ENCODE measurements around the gene GALNT2.

The GALNT2 gene

DNA sequence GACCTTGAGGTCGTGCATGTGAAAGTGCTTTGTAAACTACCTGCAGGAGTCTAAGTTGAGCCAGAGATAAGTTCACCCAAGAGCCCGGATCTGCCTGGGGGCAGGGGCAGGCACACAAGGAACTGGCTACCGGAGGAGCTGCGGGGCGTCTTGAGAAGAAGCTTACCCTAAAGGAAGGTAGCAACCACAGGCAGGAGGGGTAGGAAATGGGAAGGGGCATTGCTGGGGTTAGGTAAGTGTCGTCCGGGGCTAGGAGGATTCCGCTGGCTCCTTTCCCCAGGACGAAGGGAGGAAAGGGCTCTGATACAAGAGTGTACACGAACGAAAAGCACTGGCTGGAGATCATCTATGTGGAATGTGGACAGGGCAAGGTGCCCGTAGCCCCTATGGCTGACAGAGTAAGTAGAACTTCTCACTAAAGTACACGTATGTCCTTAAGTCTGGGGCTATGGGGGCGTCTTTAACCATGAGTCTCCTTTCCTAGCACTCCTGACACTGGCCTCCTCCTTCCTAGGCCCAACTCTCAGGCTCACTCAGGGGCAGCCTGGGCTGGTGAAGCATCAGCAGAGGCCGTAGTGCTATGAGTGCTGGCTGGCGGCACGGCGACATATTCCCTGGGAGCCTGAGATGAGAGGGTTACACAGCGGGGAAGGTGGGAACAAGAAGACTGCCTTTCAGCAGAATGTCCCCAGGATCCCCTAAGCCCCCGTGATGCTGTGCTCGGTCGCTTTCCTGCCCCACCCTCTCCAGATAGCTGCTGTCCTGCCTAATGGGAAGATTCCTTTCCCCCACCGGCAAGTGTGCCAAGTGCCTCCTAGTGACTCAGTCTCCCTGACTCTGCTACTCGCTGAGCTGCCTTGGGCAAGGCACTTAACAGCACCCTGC lies 9.1 kb upstream of the GALNT2 start:
- TF ChIP-seq, protein P1, sequence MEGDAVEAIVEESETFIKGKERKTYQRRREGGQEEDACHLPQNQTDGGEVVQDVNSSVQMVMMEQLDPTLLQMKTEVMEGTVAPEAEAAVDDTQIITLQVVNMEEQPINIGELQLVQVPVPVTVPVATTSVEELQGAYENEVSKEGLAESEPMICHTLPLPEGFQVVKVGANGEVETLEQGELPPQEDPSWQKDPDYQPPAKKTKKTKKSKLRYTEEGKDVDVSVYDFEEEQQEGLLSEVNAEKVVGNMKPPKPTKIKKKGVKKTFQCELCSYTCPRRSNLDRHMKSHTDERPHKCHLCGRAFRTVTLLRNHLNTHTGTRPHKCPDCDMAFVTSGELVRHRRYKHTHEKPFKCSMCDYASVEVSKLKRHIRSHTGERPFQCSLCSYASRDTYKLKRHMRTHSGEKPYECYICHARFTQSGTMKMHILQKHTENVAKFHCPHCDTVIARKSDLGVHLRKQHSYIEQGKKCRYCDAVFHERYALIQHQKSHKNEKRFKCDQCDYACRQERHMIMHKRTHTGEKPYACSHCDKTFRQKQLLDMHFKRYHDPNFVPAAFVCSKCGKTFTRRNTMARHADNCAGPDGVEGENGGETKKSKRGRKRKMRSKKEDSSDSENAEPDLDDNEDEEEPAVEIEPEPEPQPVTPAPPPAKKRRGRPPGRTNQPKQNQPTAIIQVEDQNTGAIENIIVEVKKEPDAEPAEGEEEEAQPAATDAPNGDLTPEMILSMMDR (IDR thresholded peaks at IDR 0.05; ENCODE audit: control insufficient read depth, extremely low read depth, insufficient read depth), result no peak
- no peak for DNase-seq (ENCODE audit: low read depth)
- H3K4me3 ChIP-seq (ENCODE audit: low read depth, low read length), result no peak overlapping the region

DNA sequence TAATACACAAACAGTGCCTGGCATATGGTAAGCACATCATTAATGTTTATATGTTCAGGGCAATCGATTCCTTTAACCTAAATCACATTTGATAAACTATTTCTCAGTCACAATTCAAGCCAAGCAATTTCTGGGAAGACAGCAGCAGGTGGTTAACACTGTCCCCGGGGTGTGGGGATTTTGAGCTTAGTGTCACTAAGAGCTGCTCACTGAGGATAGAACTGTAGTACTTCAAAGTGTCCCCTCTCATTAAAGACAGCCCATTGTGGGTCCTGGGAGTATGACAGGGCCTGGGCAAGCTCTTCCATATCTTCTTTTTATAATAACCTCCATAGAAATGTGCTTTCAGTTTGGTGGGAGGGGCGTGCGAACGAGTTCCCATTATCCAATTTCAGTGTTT lies 8.4 kb upstream of the GALNT2 start:
- H3K4me3 ChIP-seq (ENCODE audit: low read depth, low read length), result no peak overlapping the region
- TF ChIP-seq, protein P1 (IDR thresholded peaks at IDR 0.05; ENCODE audit: control insufficient read depth, extremely low read depth, insufficient read depth), result no peak

DNA sequence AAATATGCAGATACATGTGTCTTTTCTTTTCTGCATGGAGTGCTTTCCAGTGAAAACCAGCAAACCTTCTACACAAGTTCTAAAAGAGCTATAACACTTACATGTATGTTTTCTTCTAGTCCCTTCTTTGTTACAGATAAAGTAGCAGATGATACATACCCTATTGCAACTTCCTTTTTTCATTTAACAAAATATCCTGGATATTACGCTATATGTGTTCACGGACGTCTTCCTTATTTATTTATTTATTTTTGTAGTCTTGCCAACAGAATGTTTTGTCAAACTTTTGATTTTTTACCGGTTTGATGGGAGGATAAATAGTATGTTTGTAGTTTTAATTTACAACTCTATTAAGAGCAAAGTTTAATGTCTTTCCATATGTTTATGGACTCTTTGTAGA lies 5.2 kb upstream of the GALNT2 start:
- H3K4me3 ChIP-seq (ENCODE audit: low read depth, low read length), result no peak overlapping the region
- TF ChIP-seq, protein P1 (IDR thresholded peaks at IDR 0.05; ENCODE audit: control insufficient read depth, extremely low read depth, insufficient read depth), result no peak
- DNase-seq (ENCODE audit: low read depth), result no peak

More for the DNA sequence above, 8.4 kb upstream of the GALNT2 start:
- DNase-seq (ENCODE audit: low read depth), result no peak

DNA sequence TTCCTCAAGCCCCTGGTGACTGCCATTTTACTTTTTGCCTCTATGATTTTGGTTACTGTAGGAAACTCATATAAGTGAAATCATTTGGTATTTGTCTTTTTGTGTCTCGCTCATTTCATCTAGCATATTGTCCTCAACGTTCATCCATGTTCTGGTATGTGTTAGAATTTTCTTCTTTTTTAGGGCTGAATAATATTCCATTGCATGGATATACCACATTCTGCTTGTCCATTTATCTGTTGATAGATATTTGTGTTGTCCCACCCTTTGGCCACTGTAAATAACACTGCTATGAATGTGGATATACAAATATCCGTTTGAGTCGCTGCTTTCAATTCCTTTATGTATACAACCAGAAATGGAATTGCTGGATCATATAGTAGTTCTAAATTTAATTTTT lies 4.5 kb upstream of the GALNT2 start:
- no peak for DNase-seq (ENCODE audit: low read depth)
- TF ChIP-seq, protein P1 (IDR thresholded peaks at IDR 0.05; ENCODE audit: control insufficient read depth, extremely low read depth, insufficient read depth), result no peak
- H3K4me3 ChIP-seq (ENCODE audit: low read depth, low read length), result no peak overlapping the region

DNA sequence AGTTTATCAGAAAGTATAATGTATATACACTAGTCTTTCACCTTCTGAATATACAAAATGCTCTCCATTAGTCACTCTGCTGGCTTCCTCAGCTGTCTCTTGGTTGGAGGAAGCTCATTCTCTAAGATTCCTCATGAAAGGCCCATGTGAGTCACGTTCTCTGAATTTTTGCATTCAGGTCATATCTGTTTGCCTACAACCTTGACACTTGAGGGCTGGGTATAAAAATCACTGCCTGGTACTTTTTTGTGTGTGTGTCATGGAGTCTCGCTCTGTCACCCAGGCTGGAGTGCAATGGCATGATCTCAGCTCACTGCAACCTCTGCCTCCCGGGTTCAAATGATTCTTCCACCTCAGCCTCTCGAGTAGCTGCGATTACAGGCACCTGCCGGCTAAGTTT lies 2.8 kb upstream of the GALNT2 start:
- TF ChIP-seq, protein P1 (IDR thresholded peaks at IDR 0.05; ENCODE audit: control insufficient read depth, extremely low read depth, insufficient read depth), result no peak
- no peak for DNase-seq (ENCODE audit: low read depth)
- no peak overlapping the region for H3K4me3 ChIP-seq (ENCODE audit: low read depth, low read length)

DNA sequence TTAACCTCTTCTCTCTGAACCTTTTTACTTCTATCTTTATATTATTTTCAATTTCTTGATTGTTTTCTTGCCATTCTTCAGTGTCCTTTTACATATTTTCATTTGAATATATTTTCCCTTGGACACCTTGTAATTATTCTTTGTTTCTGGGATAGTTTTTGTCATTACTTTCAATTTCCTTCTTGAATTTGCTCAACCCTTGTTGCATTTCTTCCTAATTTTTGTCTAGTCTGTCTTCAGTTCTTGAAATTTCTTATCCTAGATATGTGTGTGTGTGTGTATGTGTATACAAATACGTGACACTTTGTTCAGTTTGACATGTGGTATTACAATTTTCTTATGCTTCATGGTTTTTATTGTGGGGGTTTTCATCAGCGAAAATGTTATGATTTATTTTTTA lies 1.9 kb upstream of the GALNT2 start:
- TF ChIP-seq, protein P1 (IDR thresholded peaks at IDR 0.05; ENCODE audit: control insufficient read depth, extremely low read depth, insufficient read depth), result no peak
- DNase-seq (ENCODE audit: low read depth), result no peak
- H3K4me3 ChIP-seq (ENCODE audit: low read depth, low read length), result no peak overlapping the region

DNA sequence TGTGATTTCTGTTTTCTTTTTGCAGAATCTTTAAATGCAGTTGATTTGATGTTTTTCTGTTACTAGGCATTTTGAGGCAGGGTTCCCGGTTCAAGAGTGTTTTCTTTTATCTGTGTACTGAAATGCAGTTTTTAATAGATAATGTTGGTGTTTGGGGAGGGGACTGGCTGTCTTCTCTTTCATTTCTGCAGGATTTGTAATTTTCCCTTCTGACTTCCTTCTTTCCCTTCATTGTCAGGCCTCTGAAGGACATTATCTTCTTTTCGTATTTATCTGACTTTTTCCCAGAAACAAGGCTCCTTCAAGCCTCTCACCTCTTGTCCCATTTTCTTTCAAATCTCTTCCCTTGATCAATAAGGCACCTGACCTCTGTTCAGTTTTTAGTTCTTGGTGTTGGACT lies 1.5 kb upstream of the GALNT2 start:
- TF ChIP-seq, protein P1 (IDR thresholded peaks at IDR 0.05; ENCODE audit: control insufficient read depth, extremely low read depth, insufficient read depth), result no peak
- H3K4me3 ChIP-seq (ENCODE audit: low read depth, low read length), result no peak overlapping the region
- no peak for DNase-seq (ENCODE audit: low read depth)
